CD4-positive, alpha-beta T cell treated with Interleukin-10 for 1 hour (primary cell): ENCODE data around the gene HYAL4.
"Not testable (repeated sequence)": the region's sequence is repeated elsewhere in the genome, so short reads cannot be mapped to it uniquely, and the experiment has no call there.

Experiments used
- DNase-seq: peaks from one replicate; pipeline ENCODE4 v3.0.0-alpha.2; 2020

The HYAL4 gene

DNA sequence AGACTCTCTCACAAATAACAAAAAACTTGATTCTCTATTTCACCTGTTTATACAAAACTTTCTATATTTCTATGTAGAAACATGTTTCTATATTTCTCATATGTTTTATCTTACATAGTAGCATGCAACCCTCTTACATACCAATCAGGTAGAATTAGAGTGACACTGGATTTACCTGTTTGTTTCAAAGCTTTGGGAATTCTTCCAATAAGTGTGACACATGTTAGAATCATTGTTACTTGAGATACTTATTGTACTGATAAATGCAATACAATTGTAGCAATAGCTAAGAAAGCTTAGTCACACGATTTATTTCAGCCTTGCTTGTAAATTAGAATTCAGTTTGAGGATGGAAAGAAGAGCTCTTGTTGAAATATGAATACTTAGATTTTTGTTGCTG is 4.9 kb downstream of the HYAL4 start:
- DNase-seq = no peak

DNA sequence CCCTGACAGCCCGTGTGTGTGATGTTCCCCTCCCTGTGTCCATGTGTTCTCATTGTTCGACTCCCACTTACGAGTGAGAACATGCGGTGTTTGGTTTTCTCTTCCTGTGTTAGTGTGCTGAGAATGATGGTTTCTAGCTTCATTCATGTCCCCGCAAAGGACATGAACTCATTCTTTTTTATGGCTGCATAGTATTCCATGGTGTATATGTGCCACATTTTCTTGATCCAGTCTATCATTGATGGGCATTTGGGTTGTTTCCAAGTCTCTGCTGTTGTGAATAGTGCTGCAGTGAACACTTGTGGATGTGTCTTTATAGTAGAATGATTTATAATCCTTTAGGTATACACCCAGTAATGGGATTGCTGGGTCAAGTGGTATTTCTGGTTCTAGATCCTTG is 6.4 kb downstream of the HYAL4 start:
- DNase-seq = not testable (repeated sequence)

DNA sequence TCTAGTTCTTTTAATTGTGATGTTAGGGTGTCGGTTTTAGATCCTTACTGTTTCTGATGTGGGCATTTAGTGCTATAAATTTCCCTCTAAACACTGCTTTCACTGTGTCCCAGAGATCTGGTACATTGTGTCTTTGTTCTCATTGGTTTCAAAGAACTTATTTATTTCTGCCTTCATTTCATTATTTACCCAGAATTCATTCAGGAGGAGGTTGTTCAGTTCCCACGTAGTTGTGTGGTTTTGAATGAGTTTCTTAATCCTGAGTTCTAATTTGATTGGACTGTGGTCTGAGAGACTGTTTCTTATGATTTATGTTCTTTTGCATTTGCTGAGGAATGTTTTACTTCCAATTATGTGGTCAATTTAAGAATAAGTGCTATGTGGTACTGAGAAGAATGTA is 9.3 kb downstream of the HYAL4 start:
- not testable (repeated sequence) for DNase-seq

DNA sequence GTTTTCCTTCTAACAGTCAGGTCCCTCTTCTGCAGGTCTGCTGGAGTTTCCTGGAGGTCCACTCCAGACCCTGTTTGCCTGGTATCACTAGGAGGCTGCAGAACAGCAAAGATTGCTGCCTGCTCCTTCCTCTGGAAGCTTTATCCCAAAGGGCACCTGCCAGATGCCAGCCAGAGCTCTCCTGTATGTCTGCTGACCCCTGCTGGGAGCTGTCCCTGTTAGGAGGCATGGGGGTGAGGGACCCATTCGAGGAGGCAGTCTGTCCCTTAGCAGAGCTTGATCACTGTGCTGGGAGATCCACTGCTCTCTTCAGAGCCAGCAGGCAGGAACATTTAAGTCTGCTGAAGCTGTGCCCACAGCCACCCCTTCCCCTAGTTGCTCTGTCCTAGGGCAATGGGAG is 11.5 kb downstream of the HYAL4 start:
- DNase-seq = not testable (repeated sequence)

DNA sequence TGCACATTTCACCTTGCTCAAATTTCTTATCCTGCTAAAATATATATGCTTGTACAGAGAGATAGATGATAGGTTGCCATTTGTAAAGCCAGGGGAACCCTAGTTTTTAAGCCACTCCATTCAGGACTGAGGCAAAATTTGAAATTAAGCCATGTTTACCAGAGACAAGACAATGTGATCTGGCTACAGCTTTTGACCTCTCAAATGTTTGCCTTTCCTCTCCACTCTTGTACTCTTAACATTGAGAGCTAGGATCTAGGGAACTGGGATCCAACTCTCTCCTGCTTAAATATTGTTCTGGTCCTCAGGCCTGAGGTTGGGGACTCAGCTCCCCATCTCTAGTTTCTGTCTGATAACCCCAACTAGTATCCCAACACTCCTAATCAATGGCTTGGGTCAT is 15.9 kb downstream of the HYAL4 start:
- no peak for DNase-seq

DNA sequence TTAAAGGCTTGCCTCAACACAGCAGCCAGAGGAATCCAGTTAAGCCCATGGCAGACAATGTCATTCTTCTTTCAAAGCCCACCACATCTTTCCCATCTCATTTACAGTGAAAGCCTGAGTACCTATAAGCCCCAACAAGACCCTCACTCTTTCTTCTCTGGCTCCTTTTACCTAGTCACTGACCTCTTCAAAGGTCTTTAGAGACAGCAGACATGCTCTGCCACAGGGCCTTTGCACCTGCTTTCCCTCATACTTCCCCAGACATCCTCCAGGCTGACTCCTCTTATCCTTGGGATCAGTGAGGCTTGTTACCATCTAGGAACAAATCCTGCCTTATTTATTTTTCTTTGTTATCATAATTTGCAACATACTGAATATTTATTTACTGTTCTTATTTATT is 17.8 kb downstream of the HYAL4 start:
- DNase-seq = no peak

DNA sequence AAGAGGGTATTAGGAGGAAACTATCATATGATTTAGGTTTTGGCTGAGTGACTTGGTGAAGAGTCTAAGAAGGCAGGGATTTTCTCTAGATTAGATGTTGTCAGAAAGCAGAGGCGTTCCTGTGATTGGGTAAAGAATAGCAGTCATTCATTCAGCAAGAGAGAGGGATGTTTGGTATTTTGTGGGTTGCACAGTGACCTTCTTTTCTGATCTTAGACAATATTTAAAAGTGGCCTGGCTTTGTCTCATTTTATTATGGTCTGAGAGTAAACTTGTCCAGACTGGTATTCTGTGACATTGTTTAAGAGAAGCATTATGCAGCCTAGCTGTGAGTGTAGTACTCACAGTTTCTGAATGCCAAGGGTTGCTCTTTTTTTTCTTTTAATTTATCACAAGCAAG is 18.5 kb downstream of the HYAL4 start:
- no peak for DNase-seq

DNA sequence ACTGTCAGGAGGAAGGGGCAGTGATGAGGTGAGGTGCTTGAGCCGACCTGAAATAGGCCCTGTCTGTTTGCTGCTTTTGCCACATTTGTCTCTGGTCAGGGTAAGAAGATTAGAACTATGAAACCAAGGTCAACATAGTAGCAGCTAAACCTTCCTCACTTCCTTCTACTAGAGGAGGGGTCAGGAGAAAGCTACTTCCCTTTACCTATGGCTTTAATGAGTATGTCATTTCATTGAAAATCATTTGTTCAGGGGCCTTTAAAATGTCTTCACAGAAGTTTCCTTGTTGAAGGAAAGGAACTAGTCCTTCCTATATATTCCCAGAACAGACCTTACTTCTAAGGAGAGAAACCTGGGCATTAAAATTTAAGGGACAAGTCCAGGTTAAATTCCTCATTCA is 19.0 kb downstream of the HYAL4 start:
- DNase-seq = no peak

DNA sequence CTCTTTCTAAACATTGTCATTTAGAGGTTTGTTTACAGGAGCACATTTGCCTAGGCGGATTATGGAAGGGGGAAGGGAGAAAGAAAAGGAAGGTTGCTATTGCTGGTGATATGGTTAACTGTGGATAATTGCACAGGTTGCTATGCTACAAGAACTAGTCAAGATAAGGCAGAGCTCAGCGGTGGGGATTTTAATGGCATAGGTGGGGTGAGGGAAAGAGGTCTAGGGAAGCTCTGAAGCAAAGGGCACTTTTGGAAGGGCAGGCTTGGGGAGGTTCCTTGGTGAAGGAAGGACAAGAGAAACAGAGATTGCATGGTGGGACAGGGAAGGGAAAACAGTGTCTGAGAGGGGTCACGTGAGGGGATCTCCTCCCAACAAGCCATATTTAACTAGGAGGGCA is 19.5 kb downstream of the HYAL4 start:
- no peak for DNase-seq

DNA sequence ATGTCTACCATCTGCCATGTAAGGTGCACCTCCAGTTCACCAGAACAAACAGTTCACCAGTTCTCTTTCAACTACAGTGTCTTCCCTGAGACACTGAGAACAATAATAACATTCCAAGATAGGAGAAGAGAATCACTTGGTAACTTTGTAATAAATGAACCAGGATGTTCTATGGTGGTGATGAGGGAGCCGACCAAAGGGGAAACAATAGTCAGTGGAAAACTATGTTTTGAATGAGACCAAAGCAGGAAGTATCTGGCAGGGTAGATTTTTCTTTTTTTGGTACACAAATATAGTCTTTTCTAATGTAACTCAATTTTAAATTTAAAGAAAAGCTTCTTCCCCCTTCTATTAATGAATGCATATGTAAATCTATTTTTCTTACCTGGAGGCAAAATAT is 20.0 kb downstream of the HYAL4 start:
- no peak for DNase-seq

DNA sequence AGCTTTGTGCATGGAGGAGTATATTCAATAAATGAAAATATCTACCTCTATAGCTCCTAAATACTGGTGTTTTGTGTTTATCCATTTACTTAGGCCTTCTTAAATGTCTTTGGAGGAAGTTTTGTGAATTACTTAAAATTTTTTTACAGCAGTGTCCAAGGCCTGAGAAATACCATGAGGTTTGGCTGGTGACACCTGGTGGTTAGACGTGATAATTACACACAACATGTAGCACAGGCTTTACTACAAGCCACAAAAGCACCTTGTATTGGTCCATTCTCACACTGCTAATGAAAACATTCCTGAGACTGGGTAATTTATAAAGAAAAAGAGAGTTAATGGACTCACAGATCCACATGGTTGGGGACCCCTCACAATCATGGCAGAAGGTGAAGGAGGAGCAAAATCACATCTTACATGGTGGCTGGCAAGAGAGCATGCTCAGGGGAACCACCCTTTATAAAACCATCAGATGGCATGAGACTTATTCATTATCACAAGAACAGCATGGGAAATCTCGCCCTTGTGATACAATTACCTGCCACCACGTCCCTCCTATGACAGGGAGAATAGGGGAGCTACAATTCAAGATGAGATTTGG is 20.6 kb downstream of the HYAL4 start:
- DNase-seq = peak; percentile 63

DNA sequence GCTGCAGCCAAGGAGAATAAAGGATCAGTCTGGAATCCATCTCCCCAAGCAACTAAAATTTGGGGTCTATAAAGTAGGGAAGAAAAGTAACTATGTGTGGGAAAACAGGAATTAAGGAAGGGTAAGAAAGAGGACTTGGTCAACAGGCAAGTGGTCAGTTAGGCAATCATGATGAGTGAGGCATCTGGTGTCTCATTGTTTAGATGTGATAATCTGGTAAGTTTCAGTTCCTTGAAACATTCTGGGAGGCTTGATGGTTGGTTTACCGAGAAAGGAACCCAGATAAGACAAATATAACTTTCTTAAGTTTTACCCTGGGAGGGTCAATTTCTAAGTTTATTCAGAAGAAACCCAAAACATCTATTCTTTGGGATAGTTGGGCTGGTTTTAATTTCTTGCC is 22.3 kb downstream of the HYAL4 start:
- DNase-seq = no peak

DNA sequence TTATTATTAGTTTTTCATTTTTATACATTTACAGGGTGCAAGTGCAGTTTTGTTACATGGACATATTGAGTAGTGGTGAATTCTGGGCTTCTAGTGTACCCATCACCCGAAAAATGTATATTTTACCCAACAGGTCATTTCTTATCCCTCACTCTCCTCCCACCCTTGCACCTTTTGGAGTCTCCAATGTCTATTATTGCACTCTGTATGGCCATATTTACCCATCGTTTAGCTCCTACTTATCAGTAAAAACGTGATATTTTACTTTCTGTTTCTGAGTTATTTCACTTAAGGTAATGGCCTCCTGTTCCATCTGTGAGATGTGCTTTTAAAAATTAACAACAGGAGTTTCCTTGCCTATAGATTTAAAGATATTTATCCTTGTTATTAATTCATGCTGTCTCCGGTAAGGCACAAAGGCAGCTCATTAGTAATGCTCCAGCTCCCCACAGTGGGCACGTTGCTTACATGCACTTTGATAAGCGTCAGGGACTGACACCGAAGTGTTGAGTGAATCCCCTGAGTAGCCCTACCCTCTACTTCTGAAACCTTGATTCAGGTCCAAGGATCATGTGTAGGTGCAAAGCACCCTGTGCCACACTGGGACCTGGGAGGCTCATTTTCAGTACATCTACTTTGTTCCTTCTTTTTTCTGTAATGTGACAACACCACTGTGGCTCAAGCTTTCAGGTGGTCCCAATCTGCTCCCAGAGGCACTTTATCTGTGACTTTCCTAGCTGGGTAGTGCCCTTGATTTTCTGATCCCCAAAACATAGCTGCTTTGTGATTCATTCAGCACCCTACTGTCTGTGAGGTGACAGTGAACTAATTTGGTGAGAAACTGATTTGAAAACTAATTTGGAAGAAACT is 27.3 kb downstream of the HYAL4 start:
- peak; percentile 21 for DNase-seq

DNA sequence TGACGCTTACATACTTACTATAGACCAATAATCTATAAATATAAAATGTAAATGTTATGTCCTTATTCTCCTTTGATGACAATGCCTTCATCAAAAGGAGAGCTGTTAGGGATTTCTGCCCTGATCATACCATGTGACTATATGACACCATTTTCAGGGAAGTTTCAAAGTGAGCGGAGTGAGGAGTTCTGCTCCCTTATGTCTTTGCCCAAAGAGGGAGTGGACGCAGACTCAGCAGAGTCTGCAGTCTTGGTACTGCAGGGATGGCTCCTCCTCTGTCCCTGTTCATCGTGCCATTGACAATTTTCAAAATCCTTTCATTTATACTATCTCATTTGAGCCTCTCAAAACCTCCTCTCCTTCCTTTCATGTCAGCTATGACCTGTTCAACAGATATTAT is 27.9 kb downstream of the HYAL4 start:
- DNase-seq = no peak

DNA sequence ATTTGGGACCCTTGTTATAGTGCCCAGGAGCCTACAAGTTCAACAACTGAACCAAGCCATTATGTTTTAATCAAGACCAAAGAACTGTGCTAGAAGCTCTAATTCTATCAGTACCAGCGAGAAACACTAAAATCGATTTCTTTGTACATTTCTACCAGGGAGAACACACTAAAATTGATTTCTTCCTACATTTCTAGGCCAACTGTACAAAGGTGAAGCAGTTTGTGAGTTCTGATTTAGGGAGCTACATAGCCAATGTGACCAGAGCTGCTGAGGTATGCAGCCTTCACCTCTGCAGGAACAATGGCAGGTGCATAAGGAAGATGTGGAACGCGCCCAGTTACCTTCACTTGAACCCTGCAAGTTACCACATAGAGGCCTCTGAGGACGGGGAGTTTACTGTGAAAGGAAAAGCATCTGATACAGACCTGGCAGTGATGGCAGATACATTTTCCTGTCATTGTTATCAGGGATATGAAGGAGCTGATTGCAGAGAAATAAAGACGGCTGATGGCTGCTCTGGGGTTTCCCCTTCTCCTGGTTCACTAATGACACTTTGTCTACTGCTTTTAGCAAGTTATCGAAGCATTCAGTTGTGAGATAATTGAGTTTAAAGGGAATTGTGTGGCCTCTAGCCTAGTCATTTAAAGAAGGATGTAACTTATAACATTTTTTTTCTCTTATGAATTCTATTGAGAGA is 31.7 kb downstream of the HYAL4 start:
- DNase-seq = no peak

DNA sequence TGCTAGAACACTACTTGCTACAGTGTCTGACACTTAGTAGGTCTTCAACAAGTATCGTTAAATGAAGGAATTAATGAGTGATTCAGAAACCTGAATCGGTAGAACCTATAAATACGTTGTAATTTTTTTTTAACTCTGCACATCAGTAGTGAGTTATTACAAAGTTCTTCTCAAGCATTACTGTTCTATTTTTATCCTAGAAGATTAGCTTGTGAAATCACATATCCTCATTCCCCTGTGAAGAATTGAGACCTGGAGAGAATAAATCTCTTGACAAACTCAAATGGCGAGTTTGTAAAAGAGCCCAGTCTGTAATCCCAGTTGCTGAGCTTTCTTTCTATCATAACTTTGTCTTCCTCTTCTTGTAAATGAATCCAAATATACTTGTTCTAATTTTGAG is 34.7 kb downstream of the HYAL4 start:
- no peak for DNase-seq

DNA sequence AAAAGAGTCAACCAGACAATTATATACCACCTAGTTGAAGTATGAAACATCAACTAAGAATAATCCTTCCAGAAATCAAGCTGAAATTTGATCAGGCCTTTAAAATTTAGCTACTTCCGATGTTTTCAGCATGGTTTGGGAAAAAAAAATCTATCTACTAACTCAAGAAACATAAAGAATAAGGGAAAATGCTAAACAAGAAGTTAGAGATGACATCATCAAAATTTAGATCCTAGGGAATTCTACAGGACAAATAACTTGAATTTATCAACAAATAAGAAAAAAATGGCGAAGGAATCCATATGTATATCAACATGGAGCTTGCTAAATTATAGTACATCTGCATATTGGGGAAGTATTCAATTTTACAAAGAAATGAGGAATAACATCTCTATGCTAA is 36.3 kb downstream of the HYAL4 start:
- DNase-seq = no peak

DNA sequence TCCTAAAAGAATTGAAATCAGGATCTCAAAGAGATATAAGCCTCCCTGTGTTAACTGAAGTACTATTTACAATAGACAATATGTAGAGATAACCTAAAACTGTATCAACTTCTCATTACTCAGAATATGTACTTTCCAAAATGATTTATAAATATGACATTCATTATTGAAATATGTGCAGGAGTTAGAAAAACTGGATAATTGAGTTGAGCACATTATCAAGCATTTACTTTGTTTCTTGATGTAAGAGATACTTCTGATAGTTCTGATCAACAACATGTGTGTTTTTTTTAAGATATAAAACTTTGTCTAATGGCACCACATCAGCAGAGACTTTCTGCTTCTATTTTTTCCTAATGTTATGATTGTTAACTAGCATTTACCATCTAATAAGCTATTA is 38.2 kb downstream of the HYAL4 start:
- no peak for DNase-seq

DNA sequence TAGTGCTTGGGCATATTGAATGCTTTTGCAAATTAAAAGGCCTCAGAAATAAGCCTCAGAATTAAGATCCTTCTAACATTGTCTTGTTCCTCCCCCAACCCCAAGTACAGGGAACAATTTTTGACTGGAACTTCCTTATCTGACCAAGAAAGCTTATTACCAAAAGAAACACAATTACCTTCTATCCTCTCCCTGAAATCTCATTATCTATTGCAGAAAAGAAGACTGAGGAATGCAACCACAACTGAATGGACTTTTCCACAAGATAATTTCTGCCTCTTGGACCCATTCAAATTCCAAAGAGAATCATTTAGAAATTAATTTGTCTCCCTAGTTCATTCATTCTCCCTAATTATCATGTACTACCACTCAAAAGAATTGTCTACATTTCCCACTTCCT is 43.2 kb downstream of the HYAL4 start:
- no peak for DNase-seq

DNA sequence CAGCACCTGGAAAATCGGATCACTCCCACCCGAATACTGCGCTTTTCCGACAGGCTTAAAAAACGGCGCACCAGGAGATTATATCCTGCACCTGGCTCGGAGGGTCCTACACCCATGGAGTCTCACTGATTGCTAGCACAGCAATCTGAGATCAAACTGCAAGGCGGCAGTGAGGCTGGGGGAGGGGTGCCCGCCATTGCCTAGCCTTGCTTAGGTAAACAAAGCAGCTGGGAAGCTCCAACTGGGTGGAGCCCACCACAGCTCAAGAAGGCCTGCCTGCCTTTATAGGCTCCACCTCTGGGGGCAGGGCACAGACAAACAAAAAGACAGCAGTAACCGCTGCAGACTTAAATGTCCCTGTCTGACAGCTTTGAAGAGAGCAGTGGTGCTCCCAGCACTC is 49.8 kb downstream of the HYAL4 start:
- DNase-seq = not testable (repeated sequence)

DNA sequence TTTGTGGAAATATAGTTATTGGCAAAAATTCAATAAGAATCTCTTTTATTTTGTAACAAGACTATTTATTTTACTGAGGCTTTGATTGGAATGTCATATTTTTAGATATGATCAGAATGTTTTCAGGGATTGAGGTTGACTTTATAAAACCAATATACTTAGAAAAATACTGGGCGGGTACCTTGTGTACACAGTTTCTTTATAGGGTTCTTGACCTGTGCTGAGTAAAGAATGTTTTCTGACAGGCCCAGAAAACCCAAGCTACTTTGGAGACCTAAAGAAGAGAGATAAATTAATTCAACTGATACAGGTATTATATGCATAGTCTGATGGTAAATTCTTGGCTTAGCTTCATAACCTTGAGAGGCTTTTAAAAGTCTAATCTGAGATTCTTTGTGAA is 56.1 kb downstream of the HYAL4 start:
- DNase-seq = no peak

DNA sequence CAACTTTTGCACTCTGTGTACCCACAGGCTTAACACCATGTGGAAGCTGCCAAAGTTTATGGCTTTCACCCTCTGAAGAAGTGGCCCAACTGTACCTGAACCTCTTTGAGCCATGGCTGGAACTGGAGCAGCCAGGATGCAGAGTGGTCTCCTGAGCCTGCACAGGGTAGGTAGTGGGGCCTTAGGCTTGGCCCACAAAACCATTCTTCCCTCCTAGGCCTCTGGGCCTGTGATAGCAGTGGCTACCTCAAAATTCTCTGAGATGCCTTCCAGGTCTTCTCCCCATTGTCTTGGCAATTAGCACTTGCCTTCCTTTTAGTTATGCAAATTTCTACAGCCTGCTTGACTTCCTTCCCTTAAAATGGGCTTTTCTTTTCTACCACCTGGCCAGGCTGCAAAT is 60.7 kb downstream of the HYAL4 start:
- DNase-seq = no peak

DNA sequence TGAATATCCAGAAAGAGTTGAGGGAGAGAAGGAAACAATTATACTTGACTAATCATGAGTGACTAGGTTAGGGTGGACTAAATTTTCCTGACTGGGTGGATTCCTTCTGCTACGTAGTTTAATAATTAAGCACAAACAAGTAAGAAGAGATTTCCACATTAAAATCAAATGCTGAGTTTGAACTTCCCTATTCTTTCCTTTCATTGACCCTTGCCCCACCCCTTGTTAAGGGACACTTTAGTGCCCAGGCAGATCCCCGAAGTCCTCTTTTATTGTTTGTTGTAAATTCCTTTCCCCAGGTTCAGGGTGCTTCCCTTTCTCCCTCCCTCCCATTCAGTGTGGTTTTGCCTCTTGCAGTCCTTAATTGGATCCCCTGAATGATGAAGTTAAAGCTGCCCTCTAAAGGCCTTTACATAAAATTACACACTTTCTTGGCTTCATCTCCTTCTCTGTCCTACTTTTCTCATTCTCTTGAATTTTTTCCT is 71.3 kb downstream of the HYAL4 start:
- DNase-seq = no peak

DNA sequence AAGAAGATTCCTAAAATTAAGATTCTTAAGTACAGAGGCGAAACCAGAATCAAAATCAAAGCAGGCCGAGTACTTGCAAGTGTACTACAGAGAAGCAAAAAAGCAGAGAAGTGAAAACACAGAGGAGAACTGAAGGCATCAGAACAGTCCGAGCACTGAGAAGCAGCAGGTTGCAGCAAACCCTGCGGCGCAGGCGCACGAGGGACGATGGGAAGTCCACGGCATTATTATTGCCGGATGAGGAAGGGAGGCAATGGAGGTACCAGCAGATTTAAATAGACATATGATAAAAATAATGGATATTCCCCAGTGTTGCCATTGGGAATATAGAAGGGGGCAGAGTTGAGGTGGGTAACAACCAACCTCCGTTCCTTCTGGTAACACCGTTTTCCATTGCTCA is 72.9 kb downstream of the HYAL4 start:
- DNase-seq = no peak
